WTC11 (cell line): ENCODE results near the gene FTSJ3.
"Not testable (repeated sequence)": the region's sequence is repeated elsewhere in the genome, so short reads cannot be mapped to it uniquely, and the experiment has no call there.

Experiments used
- ELF4 ChIP-seq: sonication (generic); formaldehyde crosslinking; IDR thresholded peaks from 2 replicates; pipeline ENCODE4 v1.8.1; 2022; ENCODE audit warnings: low read depth, mild to moderate bottlenecking, moderate library complexity, missing genetic modification reagents
- TF ChIP-seq, protein P1 (sequence below): fragments of 200-600 bp; IDR thresholded peaks from 2 replicates; pipeline ENCODE4 v1.8.0; 2022; ENCODE audit warnings: antibody characterized with exemption

- TF ChIP-seq, protein P1, sequence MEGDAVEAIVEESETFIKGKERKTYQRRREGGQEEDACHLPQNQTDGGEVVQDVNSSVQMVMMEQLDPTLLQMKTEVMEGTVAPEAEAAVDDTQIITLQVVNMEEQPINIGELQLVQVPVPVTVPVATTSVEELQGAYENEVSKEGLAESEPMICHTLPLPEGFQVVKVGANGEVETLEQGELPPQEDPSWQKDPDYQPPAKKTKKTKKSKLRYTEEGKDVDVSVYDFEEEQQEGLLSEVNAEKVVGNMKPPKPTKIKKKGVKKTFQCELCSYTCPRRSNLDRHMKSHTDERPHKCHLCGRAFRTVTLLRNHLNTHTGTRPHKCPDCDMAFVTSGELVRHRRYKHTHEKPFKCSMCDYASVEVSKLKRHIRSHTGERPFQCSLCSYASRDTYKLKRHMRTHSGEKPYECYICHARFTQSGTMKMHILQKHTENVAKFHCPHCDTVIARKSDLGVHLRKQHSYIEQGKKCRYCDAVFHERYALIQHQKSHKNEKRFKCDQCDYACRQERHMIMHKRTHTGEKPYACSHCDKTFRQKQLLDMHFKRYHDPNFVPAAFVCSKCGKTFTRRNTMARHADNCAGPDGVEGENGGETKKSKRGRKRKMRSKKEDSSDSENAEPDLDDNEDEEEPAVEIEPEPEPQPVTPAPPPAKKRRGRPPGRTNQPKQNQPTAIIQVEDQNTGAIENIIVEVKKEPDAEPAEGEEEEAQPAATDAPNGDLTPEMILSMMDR, result not testable (repeated sequence)
- not testable (repeated sequence) for TF ChIP-seq ELF4
Observed at GRCh38 chr17:63873577-63873976, 46.1 kb upstream of the FTSJ3 start, which contains the start of gene CSH2.
